ENCODE data around the gene COG5. TPM values are rescaled to one million over a fixed set of nuclear protein-coding genes. Genes with fewer than 3 reads are reported as not detected.

The COG5 gene
- total and polyA plus RNA-seq, 5 donors: 18.5 to 59.2 (median 42.2) TPM

- ATAC-seq (no peak), DNase-seq (no peak)
- intact Hi-C loops (cut with DNase I): no loop called here
- H3K4me3 ChIP-seq (ENCODE audit: low read length): no peak overlapping the region
- H3K9me3 ChIP-seq (ENCODE audit: control insufficient read depth, low read length): no peaks in the 10 kb centered on the region
- H3K27me3 ChIP-seq (ENCODE audit: control insufficient read depth, insufficient read depth): no peaks in the 10 kb centered on the region
- no peaks in the 10 kb centered on the region for H3K4me1 ChIP-seq (ENCODE audit: control insufficient read depth, insufficient read depth, low read length)
- H3K27ac ChIP-seq (ENCODE audit: low read length): no peak overlapping the region
These were observed 235.6 kb downstream of the COG5 start for GRCh38 chr7:107327986-107328569.

GRCh38 chr7:107326061-107326460, 237.7 kb downstream of the COG5 start:
- WGBS: 92% methylated on average over 3 of the region's 3 CpGs
- Histone ChIP-seq H3K27ac (ENCODE audit: low read length) (no peak overlapping the region), H3K4me1 (ENCODE audit: control insufficient read depth, insufficient read depth, low read length) (no peaks in the 10 kb centered on the region), H3K9me3 (ENCODE audit: control insufficient read depth, low read length) (no peaks in the 10 kb centered on the region), H3K27me3 (ENCODE audit: control insufficient read depth, insufficient read depth) (no peaks in the 10 kb centered on the region), H3K4me3 (ENCODE audit: low read length) (no peak overlapping the region)
- ATAC-seq (no peak), DNase-seq (no peak)
- intact Hi-C loops (cut with DNase I): no loop called here

GRCh38 chr7:107322015-107322414, 241.7 kb downstream of the COG5 start:
- Histone ChIP-seq H3K4me1 (ENCODE audit: control insufficient read depth, insufficient read depth, low read length) (no peaks in the 10 kb centered on the region), H3K27ac (ENCODE audit: low read length) (no peak overlapping the region), H3K27me3 (ENCODE audit: control insufficient read depth, insufficient read depth) (no peaks in the 10 kb centered on the region), H3K4me3 (ENCODE audit: low read length) (no peak overlapping the region), H3K9me3 (ENCODE audit: control insufficient read depth, low read length) (no peaks in the 10 kb centered on the region)
- DNase-seq (no peak), ATAC-seq (no peak)
- intact Hi-C loops (cut with DNase I): no loop called here
- WGBS: 72% methylated on average over 1 of the region's 1 CpG

- intact Hi-C loops (cut with DNase I): no loop called here
- DNase-seq (no peak), ATAC-seq (no peak)
- WGBS: 85% methylated on average over 1 of the region's 1 CpG
- Histone ChIP-seq H3K27me3 (ENCODE audit: control insufficient read depth, insufficient read depth) (no peaks in the 10 kb centered on the region), H3K4me3 (ENCODE audit: low read length) (no peak overlapping the region), H3K27ac (ENCODE audit: low read length) (no peak overlapping the region), H3K4me1 (ENCODE audit: control insufficient read depth, insufficient read depth, low read length) (no peaks in the 10 kb centered on the region), H3K9me3 (ENCODE audit: control insufficient read depth, low read length) (no peaks in the 10 kb centered on the region)
These were observed 242.1 kb downstream of the COG5 start for GRCh38 chr7:107321611-107322010.

GRCh38 chr7:107319724-107320228, 243.9 kb downstream of the COG5 start:
- Histone ChIP-seq H3K27ac (ENCODE audit: low read length) (no peak overlapping the region), H3K4me1 (ENCODE audit: control insufficient read depth, insufficient read depth, low read length) (no peaks in the 10 kb centered on the region), H3K4me3 (ENCODE audit: low read length) (no peak overlapping the region), H3K9me3 (ENCODE audit: control insufficient read depth, low read length) (no peaks in the 10 kb centered on the region), H3K27me3 (ENCODE audit: control insufficient read depth, insufficient read depth) (no peaks in the 10 kb centered on the region)
- ATAC-seq (no peak), DNase-seq (no peak)
- intact Hi-C loops (cut with DNase I): no loop called here
- 83% methylated on average over 2 of the region's 2 CpGs for WGBS

- 75% methylated on average over 3 of the region's 3 CpGs for WGBS
- no peaks in the 10 kb centered on the region for H3K27me3 ChIP-seq (ENCODE audit: control insufficient read depth, insufficient read depth)
These were observed 245.1 kb downstream of the COG5 start for GRCh38 chr7:107318523-107319160.

GRCh38 chr7:107315716-107316220, 248.0 kb downstream of the COG5 start:
- H3K4me3 ChIP-seq (ENCODE audit: low read length): no peak overlapping the region
- intact Hi-C loops (cut with DNase I): no loop called here
- ATAC-seq (no peak), DNase-seq (no peak)
- H3K27me3 ChIP-seq (ENCODE audit: control insufficient read depth, insufficient read depth): no peaks in the 10 kb centered on the region
- H3K4me1 ChIP-seq (ENCODE audit: control insufficient read depth, insufficient read depth, low read length): no peaks in the 10 kb centered on the region
- H3K27ac ChIP-seq (ENCODE audit: low read length): no peak overlapping the region
- 26% methylated on average over 1 of the region's 1 CpG for WGBS
- no peaks in the 10 kb centered on the region for H3K9me3 ChIP-seq (ENCODE audit: control insufficient read depth, low read length)

More at GRCh38 chr7:107318523-107319160, 245.1 kb downstream of the COG5 start:
- H3K4me3 ChIP-seq (ENCODE audit: low read length): no peak overlapping the region
- DNase-seq: no peak
- intact Hi-C loops (cut with DNase I): no loop called here
- H3K27ac ChIP-seq (ENCODE audit: low read length): no peak overlapping the region
- no peaks in the 10 kb centered on the region for H3K9me3 ChIP-seq (ENCODE audit: control insufficient read depth, low read length)
- no peak for ATAC-seq
- no peaks in the 10 kb centered on the region for H3K4me1 ChIP-seq (ENCODE audit: control insufficient read depth, insufficient read depth, low read length)

GRCh38 chr7:107313355-107313754, 250.4 kb downstream of the COG5 start:
- Histone ChIP-seq H3K4me1 (ENCODE audit: control insufficient read depth, insufficient read depth, low read length) (no peaks in the 10 kb centered on the region), H3K27me3 (ENCODE audit: control insufficient read depth, insufficient read depth) (no peaks in the 10 kb centered on the region), H3K4me3 (ENCODE audit: low read length) (no peak overlapping the region), H3K9me3 (ENCODE audit: control insufficient read depth, low read length) (no peaks in the 10 kb centered on the region), H3K27ac (ENCODE audit: low read length) (no peak overlapping the region)
- DNase-seq (no peak), ATAC-seq (no peak)
- intact Hi-C loops (cut with DNase I): no loop called here
- 97% methylated on average over 1 of the region's 1 CpG for WGBS

- Histone ChIP-seq H3K27ac (ENCODE audit: low read length) (no peak overlapping the region), H3K9me3 (ENCODE audit: control insufficient read depth, low read length) (no peaks in the 10 kb centered on the region), H3K4me1 (ENCODE audit: control insufficient read depth, insufficient read depth, low read length) (no peaks in the 10 kb centered on the region), H3K4me3 (ENCODE audit: low read length) (no peak overlapping the region), H3K27me3 (ENCODE audit: control insufficient read depth, insufficient read depth) (no peaks in the 10 kb centered on the region)
- intact Hi-C loops (cut with DNase I): no loop called here
- no peak for DNase-seq
- ATAC-seq: no peak
- WGBS: 86% methylated on average over 4 of the region's 4 CpGs
These were observed 251.3 kb downstream of the COG5 start for GRCh38 chr7:107312418-107312817.

- WGBS: 86% methylated on average over 1 of the region's 1 CpG
- H3K4me1 ChIP-seq (ENCODE audit: control insufficient read depth, insufficient read depth, low read length): no peaks in the 10 kb centered on the region
- DNase-seq (no peak), ATAC-seq (no peak)
- H3K9me3 ChIP-seq (ENCODE audit: control insufficient read depth, low read length): no peaks in the 10 kb centered on the region
- H3K27ac ChIP-seq (ENCODE audit: low read length): no peak overlapping the region
- no peaks in the 10 kb centered on the region for H3K27me3 ChIP-seq (ENCODE audit: control insufficient read depth, insufficient read depth)
- intact Hi-C loops (cut with DNase I): no loop called here
- no peak overlapping the region for H3K4me3 ChIP-seq (ENCODE audit: low read length)
These were observed 254.4 kb downstream of the COG5 start for GRCh38 chr7:107309296-107309695.

- 77% methylated on average over 3 of the region's 3 CpGs for WGBS
- no peaks in the 10 kb centered on the region for H3K9me3 ChIP-seq (ENCODE audit: control insufficient read depth, low read length)
- H3K4me3 ChIP-seq (ENCODE audit: low read length): no peak overlapping the region
- ATAC-seq: no peak
- H3K4me1 ChIP-seq (ENCODE audit: control insufficient read depth, insufficient read depth, low read length): no peaks in the 10 kb centered on the region
- H3K27me3 ChIP-seq (ENCODE audit: control insufficient read depth, insufficient read depth): no peaks in the 10 kb centered on the region
- H3K27ac ChIP-seq (ENCODE audit: low read length): no peak overlapping the region
- intact Hi-C loops (cut with DNase I): no loop called here
- DNase-seq: no peak
These were observed 259.1 kb downstream of the COG5 start for GRCh38 chr7:107304636-107305035.
